Measurements from ENCODE around the gene SHTN1. TPM values are rescaled to one million over a fixed set of nuclear protein-coding genes. Genes with fewer than 3 reads are reported as not detected.

The SHTN1 gene
- total RNA-seq, 4 donors from 2014 or later = 24.1 to 59.7 (median 34.1) TPM

DNA sequence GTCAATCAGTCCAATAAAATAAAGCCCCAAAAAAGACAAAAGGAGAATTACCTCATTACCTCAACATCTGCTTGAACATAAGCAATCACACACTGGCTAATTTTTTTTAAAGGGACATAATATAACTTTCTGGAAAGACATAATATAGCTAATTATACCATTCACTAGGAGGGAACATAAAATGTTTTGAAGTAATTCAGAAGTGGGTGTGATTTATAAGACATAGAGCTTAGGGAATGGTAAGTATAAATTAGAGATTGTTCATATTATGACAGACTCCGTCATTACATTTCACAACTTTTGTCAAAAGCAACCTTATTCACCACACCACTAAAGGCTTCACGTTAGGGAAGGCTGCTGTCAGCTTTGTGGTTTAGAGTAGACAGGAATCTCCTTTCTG, 3.8 kb downstream of the SHTN1 start:
- H3K9me3 ChIP-seq = no peaks in the 10 kb centered on the region
- peaks cover 0 to 17% (median 0%) of the 10 kb centered on the region in 4 donors for H3K4me1 ChIP-seq
- DNase-seq = no peak

DNA sequence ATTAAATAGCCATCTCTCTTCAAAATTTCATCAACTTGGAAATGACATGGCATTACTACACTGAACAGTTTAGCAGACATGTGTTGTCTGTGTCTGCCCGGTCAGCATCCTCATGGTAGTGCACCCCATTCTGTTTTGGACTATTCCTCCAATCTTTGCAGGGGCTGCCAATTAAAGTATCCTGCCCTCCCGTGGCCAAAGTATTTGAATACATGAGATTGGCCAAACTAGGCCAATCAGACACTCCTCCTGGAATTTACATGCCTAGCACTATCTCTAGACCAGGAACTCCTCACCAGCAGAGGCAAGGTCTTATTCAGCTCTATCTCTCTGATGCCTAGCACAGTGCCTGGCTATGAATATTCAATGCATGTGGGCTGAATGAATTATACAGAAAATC, 4.4 kb downstream of the SHTN1 start:
- Histone ChIP-seq H3K27ac (no peak overlapping the region), H3K4me3 (no peak overlapping the region), H3K4me1 (peaks cover 0 to 13% (median 0%) of the 10 kb centered on the region in 4 donors), H3K9me3 (no peaks in the 10 kb centered on the region), H3K36me3 (no peaks in the 10 kb centered on the region), H3K27me3 (no peaks in the 10 kb centered on the region)
- DNase-seq = no peak
- TF ChIP-seq, protein P1, sequence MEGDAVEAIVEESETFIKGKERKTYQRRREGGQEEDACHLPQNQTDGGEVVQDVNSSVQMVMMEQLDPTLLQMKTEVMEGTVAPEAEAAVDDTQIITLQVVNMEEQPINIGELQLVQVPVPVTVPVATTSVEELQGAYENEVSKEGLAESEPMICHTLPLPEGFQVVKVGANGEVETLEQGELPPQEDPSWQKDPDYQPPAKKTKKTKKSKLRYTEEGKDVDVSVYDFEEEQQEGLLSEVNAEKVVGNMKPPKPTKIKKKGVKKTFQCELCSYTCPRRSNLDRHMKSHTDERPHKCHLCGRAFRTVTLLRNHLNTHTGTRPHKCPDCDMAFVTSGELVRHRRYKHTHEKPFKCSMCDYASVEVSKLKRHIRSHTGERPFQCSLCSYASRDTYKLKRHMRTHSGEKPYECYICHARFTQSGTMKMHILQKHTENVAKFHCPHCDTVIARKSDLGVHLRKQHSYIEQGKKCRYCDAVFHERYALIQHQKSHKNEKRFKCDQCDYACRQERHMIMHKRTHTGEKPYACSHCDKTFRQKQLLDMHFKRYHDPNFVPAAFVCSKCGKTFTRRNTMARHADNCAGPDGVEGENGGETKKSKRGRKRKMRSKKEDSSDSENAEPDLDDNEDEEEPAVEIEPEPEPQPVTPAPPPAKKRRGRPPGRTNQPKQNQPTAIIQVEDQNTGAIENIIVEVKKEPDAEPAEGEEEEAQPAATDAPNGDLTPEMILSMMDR (IDR thresholded peaks at IDR 0.05) = no peak
- TF ChIP-seq POLR2A (IDR thresholded peaks at IDR 0.05) = no peak

More for the DNA sequence above, 3.8 kb downstream of the SHTN1 start:
- H3K27me3 ChIP-seq = no peaks in the 10 kb centered on the region
- no peaks in the 10 kb centered on the region for H3K36me3 ChIP-seq
- H3K4me3 ChIP-seq = no peak overlapping the region
- no peak overlapping the region for H3K27ac ChIP-seq
- TF ChIP-seq POLR2A (IDR thresholded peaks at IDR 0.05) = no peak
- TF ChIP-seq, protein P1 (IDR thresholded peaks at IDR 0.05) = no peak

DNA sequence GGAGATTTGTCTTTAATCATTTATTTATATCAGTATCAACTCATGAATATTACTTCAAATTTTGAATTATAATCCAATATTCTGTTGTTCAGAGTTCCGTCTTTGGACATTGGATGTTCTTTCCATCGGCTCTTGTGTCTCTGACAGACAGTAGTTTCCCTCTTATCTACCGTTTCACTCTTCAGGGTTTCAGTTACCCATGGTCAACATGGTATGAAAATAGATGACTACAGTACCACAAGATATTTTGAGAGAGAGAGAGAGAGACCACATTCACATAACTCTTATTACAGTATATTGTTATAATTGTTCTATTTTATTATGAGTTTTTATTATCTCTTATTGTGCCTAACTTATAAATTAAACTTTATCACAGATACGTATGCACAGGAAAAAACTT, 6.8 kb downstream of the SHTN1 start:
- no peaks in the 10 kb centered on the region for H3K27me3 ChIP-seq

DNA sequence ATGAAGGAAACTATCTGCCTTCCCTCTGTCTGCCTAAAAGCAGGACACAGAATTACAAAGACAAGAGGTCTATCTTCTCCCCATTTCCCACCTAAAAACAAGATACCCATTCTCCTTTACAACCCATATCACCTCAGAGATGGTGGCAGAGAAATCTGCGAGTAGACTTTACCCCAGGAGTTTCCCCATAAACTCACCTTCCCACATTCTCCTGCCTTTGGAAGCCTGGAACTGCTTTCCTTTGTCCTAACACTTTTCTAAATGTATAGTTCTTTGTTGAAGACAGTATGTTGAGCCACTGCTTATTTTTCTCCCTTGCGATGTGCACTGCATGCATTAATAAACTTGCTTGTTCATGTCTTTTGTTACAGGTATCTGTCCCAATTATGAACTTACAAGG, 8.0 kb downstream of the SHTN1 start:
- Histone ChIP-seq H3K9me3 (no peaks in the 10 kb centered on the region), H3K27ac (no peak overlapping the region), H3K27me3 (no peaks in the 10 kb centered on the region), H3K4me1 (peaks cover 0 to 7% (median 0%) of the 10 kb centered on the region in 4 donors), H3K36me3 (no peaks in the 10 kb centered on the region), H3K4me3 (no peak overlapping the region)
- DNase-seq = no peak
- TF ChIP-seq, protein P1 (IDR thresholded peaks at IDR 0.05) = no peak
- no peak for TF ChIP-seq POLR2A (IDR thresholded peaks at IDR 0.05)

More for the DNA sequence above, 6.8 kb downstream of the SHTN1 start:
- no peak for TF ChIP-seq POLR2A (IDR thresholded peaks at IDR 0.05)
- TF ChIP-seq, protein P1 (IDR thresholded peaks at IDR 0.05) = no peak
- Histone ChIP-seq H3K36me3 (no peaks in the 10 kb centered on the region), H3K9me3 (no peaks in the 10 kb centered on the region), H3K4me3 (no peak overlapping the region), H3K4me1 (peaks cover 0 to 7% (median 0%) of the 10 kb centered on the region in 4 donors), H3K27ac (no peak overlapping the region)
- DNase-seq = no peak

DNA sequence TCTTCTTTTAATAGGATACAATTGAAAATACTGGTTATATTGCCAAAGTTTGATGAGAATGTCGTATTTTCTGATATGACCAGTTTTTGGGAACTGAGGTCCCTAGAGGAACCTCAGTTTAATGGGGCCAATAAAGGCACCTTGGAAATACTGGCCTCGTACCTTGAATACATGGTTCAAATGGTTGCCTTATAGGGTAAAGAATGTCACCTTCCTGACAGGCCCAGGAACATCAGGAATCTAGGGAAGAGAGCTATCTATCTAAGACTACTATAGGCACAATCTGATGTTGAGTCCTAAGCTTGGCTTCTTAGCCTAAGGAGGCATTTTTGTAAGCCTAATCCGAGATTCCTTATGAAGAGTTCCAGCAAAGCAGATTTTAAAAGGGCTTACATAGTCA, 9.3 kb downstream of the SHTN1 start:
- H3K27ac ChIP-seq = no peak overlapping the region
- no peak for DNase-seq
- H3K27me3 ChIP-seq = no peaks in the 10 kb centered on the region
- TF ChIP-seq, protein P1 (IDR thresholded peaks at IDR 0.05) = no peak
- no peak for TF ChIP-seq POLR2A (IDR thresholded peaks at IDR 0.05)
- H3K9me3 ChIP-seq = no peaks in the 10 kb centered on the region
- no peak overlapping the region for H3K4me3 ChIP-seq
- H3K4me1 ChIP-seq = peaks cover 0 to 7% (median 0%) of the 10 kb centered on the region in 4 donors
- no peaks in the 10 kb centered on the region for H3K36me3 ChIP-seq
